Smooth muscle cell (in vitro differentiated cells): ENCODE measurements around the gene GALNT13. TPM values are rescaled to one million over a fixed set of nuclear protein-coding genes. Genes with fewer than 3 reads are reported as not detected.

Source experiments
- DNase-seq: peaks from one replicate; lab custom pipeline; 2025; ENCODE audit not compliant: unreplicated experiment; lab: John Stamatoyannopoulos, UW
- H2AFZ ChIP-seq: fragments of 200-600 bp; sonication (generic); 2 replicates; pipeline ENCODE4 v1.6.0; 2016; ENCODE audit warnings: antibody characterized with exemption, low read depth, mild to moderate bottlenecking
- H3F3A ChIP-seq: fragments of 200-600 bp; sonication (generic); 2 replicates; pipeline ENCODE4 v1.6.0; 2017; ENCODE audit warnings: antibody characterized with exemption, low read depth
- H3K27ac ChIP-seq: fragments of 200-600 bp; sonication (generic); 2 replicates; pipeline ENCODE4 v1.5.1; 2016; ENCODE audit warnings: low read depth, mild to moderate bottlenecking
- H3K27me3 ChIP-seq: fragments of 200-600 bp; sonication (generic); 2 replicates; pipeline ENCODE4 v1.6.1; 2016; ENCODE audit warnings: low read depth, mild to moderate bottlenecking
- H3K36me3 ChIP-seq: fragments of 200-600 bp; sonication (generic); 2 replicates; pipeline ENCODE4 v1.5.1; 2016; ENCODE audit warnings: low read depth
- H3K4me1 ChIP-seq: fragments of 200-600 bp; sonication (generic); 2 replicates; pipeline ENCODE4 v1.5.1; 2016; ENCODE audit warnings: low read depth
- H3K4me2 ChIP-seq: fragments of 200-600 bp; sonication (generic); 2 replicates; pipeline ENCODE4 v1.6.0; 2016; ENCODE audit warnings: mild to moderate bottlenecking
- H3K4me3 ChIP-seq: fragments of 200-600 bp; sonication (generic); 2 replicates; pipeline ENCODE4 v1.5.1; 2016; ENCODE audit warnings: mild to moderate bottlenecking
- H3K79me2 ChIP-seq: fragments of 200-600 bp; sonication (generic); 2 replicates; pipeline ENCODE4 v1.6.0; 2016; ENCODE audit warnings: low read depth, mild to moderate bottlenecking
- H3K9ac ChIP-seq: fragments of 200-600 bp; sonication (generic); 2 replicates; pipeline ENCODE4 v1.6.0; 2016; ENCODE audit warnings: low read depth
- H3K9me3 ChIP-seq: fragments of 200-600 bp; sonication (generic); replicated peaks from 2 replicates; pipeline ENCODE4 v1.5.1; 2016; ENCODE audit warnings: low read depth
- H4K20me1 ChIP-seq: fragments of 200-600 bp; sonication (generic); 2 replicates; pipeline ENCODE4 v1.6.0; 2016; ENCODE audit warnings: low read depth
- CTCF ChIP-seq: fragments of 200-600 bp; sonication (generic); IDR thresholded peaks from 2 replicates; pipeline ENCODE4 v1.5.1; 2017; ENCODE audit warnings: borderline replicate concordance, mild to moderate bottlenecking, antibody characterized with exemption; ENCODE audit not compliant: insufficient read depth, poor library complexity, severe bottlenecking
- WGBS: methylation state at CpG from one replicate; pipeline ENCODE4 v1.1.7; 2016; ENCODE audit warnings: low lambda C conversion rate; 5-methylcytosine and 5-hydroxymethylcytosine counted together
- polyA plus RNA-seq: library from polyadenylated mRNA; unstranded; fragments of >200 nt; fragmentation: Nextera tagmentation; extraction: Ambion mirVana; gene quantifications from 2 replicates; pipeline ENCODE4 v1.2.1, GENCODE V29; 2016
- total RNA-seq: library from RNA; depleted of rRNA; stranded (reverse); fragments of >200 nt; gene quantifications from 2 replicates; pipeline ENCODE4 v1.2.3, GENCODE V29; 2014

Gene GALNT13
- total and polyA plus RNA-seq, 2 experiments from 2014 or later = 0.67 to 3.6 TPM

DNA sequence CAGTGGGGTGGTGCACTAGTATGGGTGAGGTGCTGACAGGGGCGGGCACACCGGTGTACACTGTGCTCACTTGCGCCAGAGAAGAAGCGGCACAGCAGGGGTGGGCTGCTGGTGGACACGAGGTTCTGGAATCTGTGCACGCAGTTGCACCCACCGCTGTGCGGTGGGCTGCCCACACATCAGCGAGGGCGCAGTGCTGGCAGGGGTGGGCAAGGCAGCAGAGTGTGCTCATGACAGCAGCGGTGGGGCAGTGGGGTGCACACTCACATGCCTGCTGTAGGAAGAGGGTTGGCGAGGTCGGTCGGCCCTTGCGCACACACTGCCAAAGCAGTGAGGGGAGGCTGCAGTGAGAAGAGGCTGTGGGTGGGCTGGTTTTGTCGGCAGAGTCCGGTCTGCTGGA, 141.8 kb downstream of the GALNT13 start:
- TF ChIP-seq CTCF = no peak
- no peak for DNase-seq
- Histone ChIP-seq H3K4me3 (no peak overlapping the region), H2AFZ (no peak overlapping the region), H3K27ac (no peak overlapping the region), H3K27me3 (no peaks in the 10 kb centered on the region), H3K79me2 (no peaks in the 10 kb centered on the region), H3K9me3 (no peaks in the 10 kb centered on the region), H4K20me1 (no peaks in the 10 kb centered on the region), H3K36me3 (no peaks in the 10 kb centered on the region), H3K4me1 (no peaks in the 10 kb centered on the region), H3K4me2 (no peak overlapping the region), H3F3A (no peaks in the 10 kb centered on the region), H3K9ac (no peak overlapping the region)
- 97% methylated on average over 17 of the region's 17 CpGs for WGBS

- Histone ChIP-seq H3K9me3 (no peaks in the 10 kb centered on the region), H3K9ac (no peak overlapping the region), H3K4me3 (no peak overlapping the region), H3K4me1 (no peaks in the 10 kb centered on the region), H3K27ac (no peak overlapping the region), H3K4me2 (no peak overlapping the region), H4K20me1 (no peaks in the 10 kb centered on the region), H3K36me3 (no peaks in the 10 kb centered on the region), H3K27me3 (no peaks in the 10 kb centered on the region), H3F3A (no peaks in the 10 kb centered on the region), H3K79me2 (no peaks in the 10 kb centered on the region), H2AFZ (no peak overlapping the region)
- no peak for DNase-seq
- no peak for TF ChIP-seq CTCF
- 88% methylated on average over 2 of the region's 2 CpGs for WGBS
Observed at GRCh38 chr2:154015233-154015632, 143.5 kb downstream of the GALNT13 start.

DNA sequence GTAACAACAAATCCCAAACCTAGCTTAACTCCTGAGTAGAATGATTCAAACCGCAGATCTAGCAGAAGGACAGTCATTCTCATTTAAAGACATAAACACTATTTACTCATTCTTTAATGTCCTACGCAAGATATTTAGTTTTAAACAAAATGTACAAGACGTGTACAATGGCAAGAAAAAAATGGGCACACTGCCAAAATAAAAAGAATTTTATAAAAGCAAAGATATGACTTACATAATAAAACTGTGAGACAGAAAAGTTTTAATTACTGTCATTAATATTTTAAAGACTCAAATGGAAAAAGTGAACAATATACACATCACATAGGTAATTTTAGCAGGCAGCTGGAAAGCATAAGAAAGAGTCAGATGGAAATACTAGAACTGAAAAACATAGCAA, 157.8 kb downstream of the GALNT13 start:
- H3K27me3 ChIP-seq = no peaks in the 10 kb centered on the region
- WGBS = 91% methylated on average over 3 of the region's 3 CpGs
- no peak overlapping the region for H2AFZ ChIP-seq
- no peaks in the 10 kb centered on the region for H3F3A ChIP-seq
- H3K27ac ChIP-seq = no peak overlapping the region
- no peak overlapping the region for H3K4me2 ChIP-seq
- no peaks in the 10 kb centered on the region for H3K9me3 ChIP-seq
- no peaks in the 10 kb centered on the region for H3K79me2 ChIP-seq
- TF ChIP-seq CTCF = no peak
- no peak overlapping the region for H3K9ac ChIP-seq
- H3K4me1 ChIP-seq = no peaks in the 10 kb centered on the region
- H3K36me3 ChIP-seq = no peaks in the 10 kb centered on the region
- no peak for DNase-seq
- H4K20me1 ChIP-seq = no peaks in the 10 kb centered on the region
- no peak overlapping the region for H3K4me3 ChIP-seq

DNA sequence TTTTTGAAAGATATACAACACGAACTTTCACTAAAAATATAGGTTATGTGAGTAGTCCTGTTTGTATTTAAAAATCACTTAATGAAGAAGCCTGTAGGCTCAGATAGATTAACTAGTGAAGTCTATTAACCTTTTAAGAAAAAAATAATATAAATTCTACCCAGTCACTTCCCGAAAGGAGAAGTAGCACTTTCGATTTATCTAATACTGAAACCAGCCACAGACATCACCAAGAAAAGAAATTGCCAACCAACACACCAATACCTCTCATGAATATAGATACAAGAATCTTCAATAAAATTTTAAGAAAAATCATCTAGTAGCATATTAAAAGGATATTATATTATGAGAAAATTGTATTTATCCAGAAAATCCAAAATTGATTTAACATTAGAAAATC, 160.5 kb downstream of the GALNT13 start:
- 88% methylated on average over 3 of the region's 3 CpGs for WGBS
- no peak overlapping the region for H3K27ac ChIP-seq
- no peak overlapping the region for H3K4me3 ChIP-seq
- DNase-seq = no peak
- H3K4me2 ChIP-seq = no peak overlapping the region
- H3F3A ChIP-seq = no peaks in the 10 kb centered on the region
- no peaks in the 10 kb centered on the region for H3K79me2 ChIP-seq
- H4K20me1 ChIP-seq = no peaks in the 10 kb centered on the region
- no peak overlapping the region for H3K9ac ChIP-seq
- H3K36me3 ChIP-seq = no peaks in the 10 kb centered on the region
- no peaks in the 10 kb centered on the region for H3K9me3 ChIP-seq
- no peaks in the 10 kb centered on the region for H3K4me1 ChIP-seq
- TF ChIP-seq CTCF = no peak
- no peaks in the 10 kb centered on the region for H3K27me3 ChIP-seq
- H2AFZ ChIP-seq = no peak overlapping the region
